Measurements from ENCODE around the gene KRT13.

The KRT13 gene

DNA sequence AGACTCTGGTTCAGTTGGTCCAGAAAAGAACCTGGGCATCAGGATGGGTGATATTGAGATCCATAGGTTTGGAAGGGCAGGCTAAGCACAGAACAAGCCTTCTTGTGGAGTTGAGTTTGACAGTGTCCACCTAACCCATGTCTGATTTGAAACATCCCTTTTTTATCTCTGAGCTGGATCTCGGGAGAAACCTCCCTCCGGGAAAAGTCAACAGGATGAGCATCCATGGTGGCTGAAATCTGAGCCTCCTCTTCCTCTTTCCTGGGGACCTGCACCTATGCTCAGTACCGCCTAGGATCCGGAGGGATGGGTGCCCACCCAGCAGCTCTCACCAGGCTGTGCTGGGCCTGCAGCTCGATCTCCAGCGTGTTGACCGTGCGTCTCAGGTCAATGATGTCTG, 41.7 kb downstream of the KRT13 start:
- DNase-seq: no peak

DNA sequence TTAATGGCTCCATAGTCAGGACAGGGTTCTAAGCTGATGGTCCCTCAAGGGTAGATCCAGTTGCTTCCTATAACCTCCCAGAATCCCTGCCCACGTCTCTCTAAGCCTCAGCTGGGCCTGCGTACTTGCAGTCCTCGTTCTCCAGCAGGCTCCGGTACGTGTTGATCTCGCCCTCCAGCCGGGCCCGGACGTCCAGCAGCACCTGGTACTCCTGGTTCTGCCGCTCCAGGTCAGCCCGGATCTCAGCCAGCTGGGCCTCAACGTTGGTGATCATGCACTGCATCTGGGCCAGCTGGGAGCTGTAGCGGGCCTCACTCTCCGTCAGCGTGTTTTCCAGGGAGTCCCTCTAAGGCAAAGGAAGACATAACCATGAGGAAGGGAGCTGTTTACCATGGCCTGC, 42.7 kb downstream of the KRT13 start:
- no peak for DNase-seq

DNA sequence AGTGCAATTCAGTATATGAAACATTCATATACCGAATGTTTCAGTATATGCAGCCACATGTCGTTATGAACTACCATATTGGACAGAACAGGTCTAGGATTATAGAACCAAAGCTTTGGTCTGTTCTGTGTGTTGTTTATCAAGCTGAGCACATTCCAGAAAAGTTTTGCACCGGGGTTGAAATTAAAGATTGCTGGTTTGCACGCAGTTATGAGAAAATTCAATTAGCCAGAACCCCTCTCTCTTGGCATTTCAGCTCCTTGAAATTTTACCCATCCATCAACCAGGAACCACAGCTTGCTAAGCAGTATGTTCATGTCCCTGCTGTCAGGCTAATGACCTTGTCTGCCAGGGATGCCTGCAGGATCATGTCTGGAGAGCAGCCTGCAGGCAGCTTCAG, 47.7 kb downstream of the KRT13 start:
- DNase-seq: no peak

DNA sequence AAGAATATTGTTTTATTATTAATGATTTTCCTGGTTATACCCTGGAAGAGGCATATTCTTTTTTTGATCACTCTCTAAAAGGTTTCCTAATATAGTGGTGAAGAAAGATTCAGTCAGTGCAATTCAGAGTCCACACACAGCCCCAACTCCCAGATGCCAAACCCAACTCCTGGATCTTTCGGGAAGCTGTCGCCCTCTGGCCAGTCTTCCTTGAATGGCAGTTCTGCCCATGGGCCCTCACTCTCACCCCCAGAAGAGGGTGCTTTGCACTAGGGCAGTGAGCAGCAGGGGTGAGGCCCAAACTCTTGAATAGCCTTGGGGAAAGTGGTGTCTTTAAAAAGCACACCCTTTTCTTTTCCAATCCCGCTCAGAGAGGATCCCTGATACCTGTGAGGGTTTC, 49.2 kb downstream of the KRT13 start:
- no peak for DNase-seq

DNA sequence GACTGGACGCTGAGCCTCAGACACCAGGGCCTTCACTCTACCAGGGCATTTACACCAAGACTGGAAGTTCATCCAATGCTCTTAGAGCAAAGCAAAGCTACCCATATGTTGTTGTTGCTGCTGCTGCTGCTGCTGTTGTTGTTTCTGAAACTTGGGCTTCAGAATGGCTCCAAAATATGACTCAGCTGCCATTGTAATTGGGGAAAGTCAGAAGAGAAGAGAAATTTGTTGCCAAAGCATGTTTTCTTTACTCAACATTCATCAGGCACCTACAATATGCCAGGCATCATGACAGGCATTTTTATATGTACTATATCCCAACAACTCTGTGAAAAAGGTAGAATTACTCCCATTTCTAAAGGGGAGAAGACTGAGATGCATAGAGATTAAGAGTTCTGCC, 50.2 kb downstream of the KRT13 start:
- DNase-seq: no peak

DNA sequence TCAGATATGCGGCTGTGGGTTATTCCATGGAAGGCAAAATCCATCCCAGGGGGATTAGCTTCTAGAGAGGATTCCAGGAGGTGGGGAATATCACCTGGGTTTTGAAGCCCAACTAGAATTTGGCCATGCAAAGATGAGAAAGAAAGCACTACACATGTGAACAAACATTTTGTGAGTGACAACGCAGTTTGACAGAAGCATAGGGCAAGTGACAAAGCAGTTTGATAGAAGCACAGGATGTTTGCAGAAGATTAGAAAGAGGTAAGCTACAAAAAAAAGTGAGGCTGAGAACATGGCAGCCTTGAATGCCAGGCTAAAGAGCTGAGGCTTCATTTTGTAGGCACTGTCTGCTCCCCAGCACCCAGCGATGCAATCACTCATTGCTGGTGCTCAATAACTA, 52.3 kb downstream of the KRT13 start:
- no peak for DNase-seq

DNA sequence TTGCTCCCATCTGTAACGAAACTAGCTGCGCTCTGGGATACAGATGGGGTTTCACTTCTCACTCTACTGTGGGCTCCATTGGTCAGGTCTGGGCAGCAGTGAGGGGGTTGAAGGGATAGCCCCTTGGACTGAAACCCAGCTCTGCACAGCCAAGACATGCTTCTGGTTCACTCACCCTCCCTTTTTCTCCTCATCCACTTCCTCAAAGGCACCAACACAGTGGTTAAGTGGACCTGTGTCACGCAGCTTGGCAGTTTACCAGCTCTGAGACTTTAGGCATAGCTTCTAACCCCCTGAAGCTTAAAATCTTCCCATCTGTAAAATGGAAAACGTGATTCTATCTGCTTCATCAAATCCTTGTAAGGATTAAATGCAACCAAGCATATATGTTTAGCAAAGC, 53.1 kb downstream of the KRT13 start:
- DNase-seq: no peak

DNA sequence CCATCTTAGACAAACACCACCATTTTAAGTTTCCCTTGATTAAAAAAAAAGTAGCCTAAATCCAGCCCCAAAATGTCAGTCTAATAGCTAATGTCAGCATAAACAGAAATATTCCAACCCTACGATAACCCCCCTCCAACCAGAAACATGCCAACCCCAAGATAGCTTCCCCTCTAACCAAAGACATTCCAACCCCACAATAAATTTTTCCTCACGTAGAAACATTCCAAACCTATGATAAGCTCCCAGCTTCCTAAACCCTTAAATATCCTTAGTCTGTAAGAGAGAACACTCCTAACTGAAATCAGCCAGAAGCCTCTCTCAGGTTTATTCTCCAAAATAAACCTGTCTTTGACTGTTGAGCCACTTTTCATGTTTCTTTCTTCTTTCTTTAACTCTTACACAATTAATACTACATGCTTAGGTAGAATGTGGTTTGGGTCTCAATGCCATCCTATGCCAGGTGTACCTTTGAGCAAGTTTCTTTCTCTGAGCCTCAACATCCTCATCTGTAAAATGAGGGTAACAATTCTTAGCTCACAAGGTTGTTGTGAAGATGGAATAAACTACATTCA, 54.2 kb downstream of the KRT13 start:
- DNase-seq: no peak
